Ureter (tissue), 1 donor: ENCODE data around the gene SLC39A13. TPM values are rescaled to one million over a fixed set of nuclear protein-coding genes. Genes with fewer than 3 reads are reported as not detected.

Experiments
- DNase-seq: peaks from one replicate; pipeline ENCODE4 v3.0.0-alpha.2; 2020; ENCODE audit warnings: low spot score
- total RNA-seq: library from RNA; stranded (reverse); gene quantifications from one replicate; pipeline ENCODE4 v1.2.4, GENCODE V29; 2023
- donor health status: DM: yes; HTN: yes; CAD: no.

The SLC39A13 gene
- total RNA-seq, 1 donor from 2014 or later: 40.4 TPM

DNA sequence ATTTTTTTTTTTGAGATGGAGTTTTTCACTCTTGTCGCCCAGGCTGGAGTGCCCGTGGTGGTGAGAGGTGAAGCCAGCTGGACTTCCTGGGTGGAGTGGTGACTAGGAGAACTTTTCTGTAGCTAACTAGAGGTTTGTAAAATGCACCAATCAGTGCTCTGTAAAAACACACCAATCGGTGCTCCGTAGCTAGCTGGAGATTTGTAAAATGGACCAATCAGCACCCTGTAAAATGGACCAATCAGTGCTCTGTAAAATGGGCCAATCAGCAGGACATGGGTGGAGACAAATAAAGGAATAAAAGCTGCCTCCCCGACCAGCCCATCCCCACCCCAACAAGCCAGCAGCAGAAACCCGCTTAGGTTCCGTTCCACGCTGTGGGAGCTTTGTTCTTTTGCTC is 45.0 kb downstream of the SLC39A13 start:
- DNase-seq: no peak

- peak; percentile 79 for DNase-seq
Measured at GRCh38 chr11:47454258-47454671, 45.9 kb downstream of the SLC39A13 start.

GRCh38 chr11:47460571-47461235 is 52.3 kb downstream of the SLC39A13 start:
- DNase-seq: no peak

DNA sequence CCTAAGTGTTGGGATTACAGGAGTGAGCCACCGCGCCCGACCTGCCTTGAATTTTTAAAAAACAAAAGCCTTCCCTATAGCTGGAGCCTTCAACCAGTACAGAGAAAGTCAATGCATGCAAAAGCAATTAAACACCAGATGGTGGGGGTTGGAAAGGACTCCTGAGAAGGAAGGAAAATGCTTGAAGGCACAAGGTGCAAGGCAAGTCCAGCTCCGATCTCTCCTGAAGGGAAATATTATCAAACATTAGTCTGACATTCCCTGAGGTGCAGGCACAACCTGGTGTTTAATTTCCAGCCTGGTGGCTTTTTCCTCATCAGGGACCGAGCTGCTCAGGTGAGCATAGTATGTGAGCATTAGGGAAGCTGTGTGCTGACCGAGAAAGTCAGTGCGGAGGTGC is 53.5 kb downstream of the SLC39A13 start:
- DNase-seq: no peak

DNA sequence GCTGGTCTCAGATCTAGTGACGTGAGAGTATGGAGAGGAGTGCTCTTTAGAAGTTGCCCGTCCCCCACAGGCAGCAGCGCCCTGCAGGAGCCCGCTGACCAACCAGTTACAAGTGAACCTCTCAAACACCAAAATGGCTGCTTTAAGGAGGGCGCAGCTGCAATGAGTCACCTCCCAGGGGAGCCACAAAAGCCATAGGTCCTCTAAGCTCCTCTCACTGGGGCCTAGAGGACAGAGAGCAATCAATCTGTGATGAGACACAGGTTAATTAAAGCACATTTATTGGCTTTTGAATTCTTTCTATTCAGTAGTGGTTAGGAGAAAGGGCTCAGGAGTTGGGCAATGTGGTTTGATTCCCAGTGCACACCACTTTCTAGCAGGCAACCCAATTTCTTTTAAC is 56.1 kb downstream of the SLC39A13 start:
- no peak for DNase-seq

Other genes starting within 250 kb of the SLC39A13 start
- gene ARFGAP2, start 231.7 kb upstream of the SLC39A13 start, total RNA-seq: 105 TPM
- 29.0 TPM for gene PACSIN3, start 222.2 kb upstream of the SLC39A13 start, total RNA-seq
- 57.9 TPM for gene DDB2, start 193.6 kb upstream of the SLC39A13 start, total RNA-seq
- 36.8 TPM for gene ACP2, start 159.8 kb upstream of the SLC39A13 start, total RNA-seq
- gene NR1H3, start 150.6 kb upstream of the SLC39A13 start, total RNA-seq: 71.3 TPM
- gene MADD, start 138.5 kb upstream of the SLC39A13 start, total RNA-seq: 79.4 TPM
- 0.18 TPM for gene MYBPC3, start 55.9 kb upstream of the SLC39A13 start, total RNA-seq
- 10.6 TPM for gene SPI1, start 30.0 kb upstream of the SLC39A13 start, total RNA-seq
- gene PSMC3, start 17.8 kb downstream of the SLC39A13 start, total RNA-seq: 87.4 TPM
- gene RAPSN, start 40.5 kb downstream of the SLC39A13 start, total RNA-seq: 0.44 TPM
- gene CELF1, start 144.5 kb downstream of the SLC39A13 start, total RNA-seq: 149 TPM
- 26.8 TPM for gene PTPMT1, start 157.0 kb downstream of the SLC39A13 start, total RNA-seq
- gene KBTBD4, start 170.4 kb downstream of the SLC39A13 start, total RNA-seq: 17.5 TPM
- 95.5 TPM for gene NDUFS3, start 170.5 kb downstream of the SLC39A13 start, total RNA-seq
- 0.29 TPM for gene FAM180B, start 178.1 kb downstream of the SLC39A13 start, total RNA-seq
- 1.4 TPM for gene C1QTNF4, start 185.8 kb downstream of the SLC39A13 start, total RNA-seq
- gene MTCH2, start 234.0 kb downstream of the SLC39A13 start, total RNA-seq: 70.7 TPM